C4-2B (cell line): ENCODE measurements around the gene CD163L1.

Source experiments
- H3K27ac ChIP-seq: fragments of 450-650 bp; 2 replicates; pipeline ENCODE4 v1.5.1; 2017
- CTCF ChIP-seq: fragments of 450-650 bp; conservative IDR thresholded peaks from 2 replicates; pipeline ENCODE4 v1.5.1; 2017; ENCODE audit warnings: mild to moderate bottlenecking
- ZFX ChIP-seq: fragments of 450-650 bp; IDR thresholded peaks from 2 replicates; pipeline ENCODE4 v1.6.1; 2017

The CD163L1 gene

GRCh38 chr12:7444076-7444475 is at the start of gene CD163L1:
Gene CD163L1, minus strand, starts transcription at chr12:7444153. Its CDS starts 26 bp downstream, at chr12:7444127.
- TF ChIP-seq CTCF, result no peak
- no peak for TF ChIP-seq ZFX
- H3K27ac ChIP-seq, result no peak within 1 kb of the TSS

- H3K27ac ChIP-seq, result no peak overlapping the region
- TF ChIP-seq CTCF, result no peak
Observed at GRCh38 chr12:7493006-7493405, 49.1 kb upstream of the CD163L1 start.

- H3K27ac ChIP-seq, result no peak overlapping the region
- TF ChIP-seq ZFX (no peak), CTCF (no peak)
Observed at GRCh38 chr12:7486512-7486911, 42.6 kb upstream of the CD163L1 start.

- TF ChIP-seq ZFX (no peak), CTCF (no peak)
- H3K27ac ChIP-seq, result no peak overlapping the region
Observed at GRCh38 chr12:7485095-7485494, 41.1 kb upstream of the CD163L1 start.

- no peak overlapping the region for H3K27ac ChIP-seq
- TF ChIP-seq CTCF, result no peak
- TF ChIP-seq ZFX, result no peak
Observed at GRCh38 chr12:7483343-7483742, 39.4 kb upstream of the CD163L1 start.

GRCh38 chr12:7479771-7480170 is 35.8 kb upstream of the CD163L1 start:
- TF ChIP-seq ZFX (no peak), CTCF (no peak)
- no peak overlapping the region for H3K27ac ChIP-seq

- TF ChIP-seq ZFX (no peak), CTCF (no peak)
- no peak overlapping the region for H3K27ac ChIP-seq
Observed at GRCh38 chr12:7472060-7472459, 28.1 kb upstream of the CD163L1 start.
